Measurements from ENCODE around the gene IVNS1ABP.
"Not testable (repeated sequence)": the region's sequence is repeated elsewhere in the genome, so short reads cannot be mapped to it uniquely, and the experiment has no call there.

Gene IVNS1ABP

GRCh38 chr1:185328255-185328654 lies 11.2 kb upstream of the IVNS1ABP start:
- DNase-seq, result no peak

- DNase-seq, result peak; percentile 47
Observed at GRCh38 chr1:185325413-185325812, 8.4 kb upstream of the IVNS1ABP start.

- no peak for DNase-seq
Observed at GRCh38 chr1:185324118-185324517, 7.1 kb upstream of the IVNS1ABP start.

GRCh38 chr1:185322636-185323035 lies 5.6 kb upstream of the IVNS1ABP start:
- DNase-seq, result no peak

GRCh38 chr1:185321653-185322221 lies 4.7 kb upstream of the IVNS1ABP start:
- not testable (repeated sequence) for DNase-seq

GRCh38 chr1:185321104-185321503 lies 4.1 kb upstream of the IVNS1ABP start:
- DNase-seq, result not testable (repeated sequence)

GRCh38 chr1:185319139-185319475 lies 2.1 kb upstream of the IVNS1ABP start:
- DNase-seq, result no peak

- no peak for DNase-seq
Observed at GRCh38 chr1:185318431-185319138, 1.5 kb upstream of the IVNS1ABP start.

GRCh38 chr1:185317886-185318310 lies 855 bp upstream of the IVNS1ABP start:
- peak; percentile 46 for DNase-seq

- DNase-seq, result peak; percentile 78
Observed at GRCh38 chr1:185316163-185317033, 645 bp downstream of the IVNS1ABP start.

- DNase-seq, result peak; percentile 36
Observed at GRCh38 chr1:185315445-185316071, 1.5 kb downstream of the IVNS1ABP start.

- DNase-seq, result no peak
Observed at GRCh38 chr1:185314411-185314810, 2.6 kb downstream of the IVNS1ABP start.

- DNase-seq, result no peak
Observed at GRCh38 chr1:185312361-185313138, 4.5 kb downstream of the IVNS1ABP start.

GRCh38 chr1:185311589-185312225 lies 5.3 kb downstream of the IVNS1ABP start:
- no peak for DNase-seq

- no peak for DNase-seq
Observed at GRCh38 chr1:185309566-185309965, 7.5 kb downstream of the IVNS1ABP start.

GRCh38 chr1:185308126-185308525 lies 8.9 kb downstream of the IVNS1ABP start:
- no peak for DNase-seq

GRCh38 chr1:185305419-185305818 lies 11.6 kb downstream of the IVNS1ABP start:
- DNase-seq, result no peak

- DNase-seq, result no peak
Observed at GRCh38 chr1:185300152-185300551, 16.9 kb downstream of the IVNS1ABP start.

- no peak for DNase-seq
Observed at GRCh38 chr1:185297982-185298381, 19.1 kb downstream of the IVNS1ABP start.

- no peak for DNase-seq
Observed at GRCh38 chr1:185295091-185295490, 22.0 kb downstream of the IVNS1ABP start.

GRCh38 chr1:185293967-185294542 lies 23.0 kb downstream of the IVNS1ABP start:
- no peak for DNase-seq

- no peak for DNase-seq
Observed at GRCh38 chr1:185292237-185292636, 24.8 kb downstream of the IVNS1ABP start.
